AG04450 (cell line): ENCODE results near the gene ADPRS. TPM values are rescaled to one million over a fixed set of nuclear protein-coding genes. Genes with fewer than 3 reads are reported as not detected.

Source experiments
- CTCF ChIA-PET: fragments of 300-600, 350-600 bp; formaldehyde crosslinking; extraction: SDS; loops from one replicate; lab custom pipeline; 2022; ENCODE audit warnings: antibody characterized with exemption, inconsistent platforms; lab: Charles Lee
- POLR2A ChIA-PET: fragments of 350-600 bp; formaldehyde crosslinking; extraction: SDS; loops from one replicate; lab custom pipeline; 2021; ENCODE audit warnings: antibody characterized with exemption, inconsistent platforms; lab: Yijun Ruan, JAX
- DNase-seq: peaks from one replicate; pipeline ENCODE4 v3.0.0-alpha.2; 2011; ENCODE audit warnings: low read depth, low spot score
- H3K27ac ChIP-seq: one replicate; pipeline ENCODE4 v1.5.1; 2012; ENCODE audit warnings: low read depth, low read length, control low read depth
- H3K27me3 ChIP-seq: one replicate; pipeline ENCODE4 v1.6.0; 2012; ENCODE audit warnings: low read length; ENCODE audit not compliant: control insufficient read depth, insufficient read depth
- H3K4me3 ChIP-seq: 2 replicates; pipeline ENCODE4 v1.5.1; 2011; ENCODE audit warnings: mild to moderate bottlenecking, low read depth, low read length, control low read depth
- H3K9me3 ChIP-seq: 2 replicates; pipeline ENCODE4 v1.5.1; 2012; ENCODE audit warnings: low read length; ENCODE audit not compliant: control insufficient read depth, insufficient read depth
- CTCF ChIP-seq: IDR thresholded peaks from 2 replicates; pipeline ENCODE4 v1.5.1; 2011; ENCODE audit warnings: low read depth, low read length, control low read depth, inconsistent platforms
- polyA plus RNA-seq: library from polyadenylated mRNA; depleted of rRNA; stranded (reverse); fragments of >200 nt; gene quantifications from 2 replicates; pipeline ENCODE4 v1.2.3, GENCODE V29; 2011

ADPRS gene
- polyA plus RNA-seq, 1 experiment = 22.1 TPM

DNA sequence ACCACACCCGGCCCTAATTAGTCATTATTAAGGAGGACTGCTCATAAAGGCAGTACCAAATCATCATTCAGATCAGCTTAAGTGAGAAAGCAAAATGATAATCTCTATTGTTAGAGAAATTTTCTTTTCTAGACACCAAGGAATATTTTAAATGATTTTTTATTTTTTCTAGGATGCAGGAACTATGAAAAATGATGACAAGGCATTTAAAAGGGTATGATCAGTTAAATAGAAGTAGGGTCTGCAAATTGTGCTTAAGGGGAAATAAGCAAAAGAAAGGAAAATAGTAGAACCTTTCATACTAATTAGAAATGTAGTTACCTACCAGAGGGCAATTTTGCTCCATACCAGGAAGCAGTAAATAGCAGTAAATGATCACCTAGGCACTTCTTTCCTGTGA, 26.4 kb upstream of the ADPRS start:
- Histone ChIP-seq H3K27me3 (no peaks in the 10 kb centered on the region), H3K9me3 (no peaks in the 10 kb centered on the region), H3K4me3 (no peak overlapping the region), H3K27ac (no peak overlapping the region)
- ChIA-PET CTCF (no interaction called here), POLR2A (no interaction called here)
- DNase-seq = no peak
- TF ChIP-seq CTCF = no peak

DNA sequence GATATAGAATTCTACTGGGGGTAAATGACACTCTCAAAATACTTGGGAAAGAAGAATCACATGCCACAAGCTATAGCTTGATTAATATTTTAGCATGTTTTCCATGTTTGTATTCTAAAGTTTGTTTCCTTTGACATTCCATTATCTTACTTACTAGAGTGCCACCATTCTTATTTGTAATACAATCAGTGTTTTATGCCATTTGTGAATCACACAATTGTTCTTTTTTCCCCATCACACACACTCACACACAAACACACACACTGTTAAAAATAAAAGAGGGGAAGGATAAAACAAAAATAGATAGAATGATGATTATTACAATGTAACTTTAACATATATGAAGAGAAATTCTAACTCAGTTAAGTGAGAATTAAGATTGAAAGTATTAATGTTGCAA, 20.8 kb upstream of the ADPRS start:
- Histone ChIP-seq H3K4me3 (no peak overlapping the region), H3K27ac (no peak overlapping the region), H3K9me3 (no peaks in the 10 kb centered on the region), H3K27me3 (no peaks in the 10 kb centered on the region)
- CTCF ChIA-PET = no interaction called here
- no peak for TF ChIP-seq CTCF
- POLR2A ChIA-PET = no interaction called here
- no peak for DNase-seq

- CTCF ChIA-PET = interaction anchor here (0.5 kb wide), 1 partner anchor 30 kb away, joined by 5 read pairs; no protein-coding TSS in a partner anchor
- no peak overlapping the region for H3K4me3 ChIP-seq
- no peaks in the 10 kb centered on the region for H3K9me3 ChIP-seq
- no peak overlapping the region for H3K27ac ChIP-seq
- no peak for TF ChIP-seq CTCF
- POLR2A ChIA-PET = no interaction called here
- no peak for DNase-seq
- H3K27me3 ChIP-seq = no peaks in the 10 kb centered on the region
Measured at GRCh38 chr1:36068866-36069265, 19.8 kb upstream of the ADPRS start.

GRCh38 chr1:36070349-36070748, 18.3 kb upstream of the ADPRS start:
- Histone ChIP-seq H3K9me3 (no peaks in the 10 kb centered on the region), H3K27me3 (no peaks in the 10 kb centered on the region), H3K27ac (no peak overlapping the region), H3K4me3 (no peak overlapping the region)
- CTCF ChIA-PET = no interaction called here
- no peak for TF ChIP-seq CTCF
- POLR2A ChIA-PET = no interaction called here
- DNase-seq = no peak

- no peak overlapping the region for H3K4me3 ChIP-seq
- POLR2A ChIA-PET = no interaction called here
- no peaks in the 10 kb centered on the region for H3K9me3 ChIP-seq
- TF ChIP-seq CTCF = no peak
- DNase-seq = no peak
- no peak overlapping the region for H3K27ac ChIP-seq
- CTCF ChIA-PET = no interaction called here
- H3K27me3 ChIP-seq = no peaks in the 10 kb centered on the region
Measured at GRCh38 chr1:36076979-36077573, 11.6 kb upstream of the ADPRS start.
